Measurements from ENCODE around the gene TTC39C.

TTC39C gene

DNA sequence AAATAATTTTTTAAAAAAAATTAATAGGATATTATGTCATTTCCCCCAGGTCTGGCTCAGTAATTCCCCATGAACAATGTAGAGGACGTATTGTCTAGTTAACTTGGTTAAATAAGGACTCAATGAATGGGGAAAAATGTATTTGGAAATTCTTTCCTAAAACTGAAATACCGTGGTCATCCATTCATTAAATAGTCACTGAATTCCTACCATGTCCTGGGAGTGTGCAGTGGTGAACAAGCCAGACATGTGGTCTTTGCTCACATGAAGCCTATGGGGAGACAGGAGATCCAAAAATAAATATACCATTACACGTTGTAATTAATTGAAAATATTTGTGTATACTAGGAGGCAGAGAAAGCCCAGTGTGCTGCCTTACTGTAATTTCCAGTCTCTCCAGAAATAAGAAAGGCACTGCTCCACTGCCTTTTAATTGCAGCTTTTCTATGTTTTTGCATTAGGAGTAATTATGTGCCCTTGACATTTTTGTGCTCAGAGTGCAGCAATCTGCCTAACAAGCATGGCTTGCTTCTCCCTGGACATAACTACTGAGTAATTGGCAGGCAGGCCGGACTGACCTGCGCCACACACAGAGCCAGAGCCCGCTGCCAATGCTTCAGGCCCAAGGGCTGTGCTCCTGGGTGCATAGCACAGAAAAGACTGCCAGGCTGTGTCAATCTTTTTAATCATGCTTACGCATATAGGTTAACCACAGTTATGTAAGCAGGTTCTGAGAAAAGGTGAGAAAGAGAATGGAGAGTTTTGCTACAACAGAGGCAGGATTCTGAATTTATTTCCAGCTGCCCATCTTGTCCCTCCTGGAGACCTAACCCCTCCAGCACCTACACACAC is 22.2 kb upstream of the TTC39C start:
- H3K27ac ChIP-seq (ENCODE audit: low read depth, low read length): peak overlapping the region; percentile 2
- no peak overlapping the region for H3K4me3 ChIP-seq (ENCODE audit: low read depth in 1 of 5, low read length in 5 of 5)

DNA sequence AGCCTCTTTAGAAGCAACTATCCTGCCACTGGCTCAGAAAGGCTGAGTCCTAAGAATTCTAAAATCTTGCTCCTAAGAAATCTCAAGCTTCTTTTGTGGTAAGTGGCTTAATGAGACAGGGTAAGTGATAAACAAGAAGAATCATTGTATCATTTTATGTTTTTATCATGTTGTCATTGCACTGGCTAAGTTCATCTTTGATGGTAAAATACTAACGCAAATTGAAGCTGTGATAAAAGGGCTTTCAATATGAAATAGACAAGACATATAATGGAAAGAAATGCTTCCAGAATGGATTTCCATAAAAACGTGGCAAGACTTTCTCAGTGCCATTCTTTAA is 21.6 kb upstream of the TTC39C start:
- H3K9me3 ChIP-seq (ENCODE audit: control insufficient read depth in 5 of 5, low read length in 5 of 5): no peaks in the 10 kb centered on the region
- no peak overlapping the region for H3K9ac ChIP-seq (ENCODE audit: low read length in 5 of 5)
- no peaks in the 10 kb centered on the region for H3K27me3 ChIP-seq (ENCODE audit: control insufficient read depth in 5 of 5, insufficient read depth in 4 of 5, low read length in 5 of 5)
- no peak overlapping the region for H3K4me3 ChIP-seq (ENCODE audit: low read depth in 1 of 5, low read length in 5 of 5)
- peaks cover 2 to 9% (median 6%) of the 10 kb centered on the region in 5 donors for H3K4me1 ChIP-seq (ENCODE audit: control insufficient read depth in 5 of 5, insufficient read depth in 5 of 5, low read length in 5 of 5)
- H3K27ac ChIP-seq (ENCODE audit: low read depth, low read length): peak overlapping the region; percentile 2
- H3K36me3 ChIP-seq (ENCODE audit: control insufficient read depth in 5 of 5, insufficient read depth in 5 of 5, low read length in 5 of 5): no peaks in the 10 kb centered on the region

More for the DNA sequence above, 22.2 kb upstream of the TTC39C start:
- Histone ChIP-seq H3K9ac (ENCODE audit: low read length in 5 of 5) (no peak overlapping the region), H3K9me3 (ENCODE audit: control insufficient read depth in 5 of 5, low read length in 5 of 5) (no peaks in the 10 kb centered on the region), H3K27me3 (ENCODE audit: control insufficient read depth in 5 of 5, insufficient read depth in 4 of 5, low read length in 5 of 5) (no peaks in the 10 kb centered on the region), H3K4me1 (ENCODE audit: control insufficient read depth in 5 of 5, insufficient read depth in 5 of 5, low read length in 5 of 5) (peaks cover 2 to 9% (median 6%) of the 10 kb centered on the region in 5 donors), H3K36me3 (ENCODE audit: control insufficient read depth in 5 of 5, insufficient read depth in 5 of 5, low read length in 5 of 5) (no peaks in the 10 kb centered on the region)

DNA sequence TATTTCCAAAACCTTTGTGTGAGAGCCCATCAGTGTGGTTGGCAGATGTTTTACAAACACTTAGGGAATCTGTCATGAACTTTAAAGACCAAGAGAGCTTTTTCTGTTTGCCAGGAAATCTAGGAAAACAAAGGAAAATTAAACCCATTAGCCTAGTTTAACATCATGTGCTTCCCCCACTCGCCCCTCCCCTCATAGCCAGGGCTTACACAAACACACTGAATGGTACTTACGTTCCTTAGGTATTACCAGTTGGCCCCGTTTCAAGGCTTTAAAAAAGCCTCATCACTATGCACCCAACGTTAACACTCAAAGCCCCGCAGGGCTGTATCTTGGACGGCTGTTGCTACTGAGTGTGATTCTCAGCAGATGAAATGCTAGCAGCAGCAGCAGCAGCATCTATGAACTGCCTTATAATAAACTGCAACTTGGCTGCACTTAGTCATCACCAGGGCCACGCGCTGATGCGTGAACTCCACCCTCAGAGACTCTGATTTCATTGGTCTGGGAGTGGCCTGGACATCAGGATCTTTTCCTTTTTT is 20.1 kb upstream of the TTC39C start:
- Histone ChIP-seq H3K4me1 (ENCODE audit: control insufficient read depth in 5 of 5, insufficient read depth in 5 of 5, low read length in 5 of 5) (peaks cover 2 to 9% (median 6%) of the 10 kb centered on the region in 5 donors), H3K27ac (ENCODE audit: low read depth, low read length) (no peak overlapping the region), H3K27me3 (ENCODE audit: control insufficient read depth in 5 of 5, insufficient read depth in 4 of 5, low read length in 5 of 5) (no peaks in the 10 kb centered on the region), H3K9me3 (ENCODE audit: control insufficient read depth in 5 of 5, low read length in 5 of 5) (no peaks in the 10 kb centered on the region), H3K4me3 (ENCODE audit: low read depth in 1 of 5, low read length in 5 of 5) (no peak overlapping the region), H3K9ac (ENCODE audit: low read length in 5 of 5) (no peak overlapping the region), H3K36me3 (ENCODE audit: control insufficient read depth in 5 of 5, insufficient read depth in 5 of 5, low read length in 5 of 5) (no peaks in the 10 kb centered on the region)

DNA sequence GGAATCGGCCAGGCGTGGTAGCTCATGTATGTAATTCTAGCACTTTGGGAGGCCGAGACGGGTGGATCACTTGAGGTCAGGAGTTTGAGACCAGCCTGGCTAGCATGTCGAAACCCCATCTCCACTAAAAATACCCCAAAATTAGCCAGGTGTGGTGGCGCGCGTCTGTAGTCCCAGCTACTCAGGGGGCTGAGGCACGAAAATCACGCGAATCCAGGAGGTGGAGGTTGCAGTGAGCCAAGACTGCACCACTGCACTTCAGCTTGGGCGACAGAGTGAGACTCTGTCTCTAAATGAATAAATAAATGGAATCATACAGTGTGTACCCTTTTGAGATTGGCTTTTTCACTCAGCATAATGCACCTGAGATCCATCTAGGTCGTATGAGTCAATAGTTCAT is 19.4 kb upstream of the TTC39C start:
- Histone ChIP-seq H3K36me3 (ENCODE audit: control insufficient read depth in 5 of 5, insufficient read depth in 5 of 5, low read length in 5 of 5) (no peaks in the 10 kb centered on the region), H3K4me1 (ENCODE audit: control insufficient read depth in 5 of 5, insufficient read depth in 5 of 5, low read length in 5 of 5) (peaks cover 2 to 9% (median 6%) of the 10 kb centered on the region in 5 donors), H3K9ac (ENCODE audit: low read length in 5 of 5) (no peak overlapping the region), H3K27ac (ENCODE audit: low read depth, low read length) (no peak overlapping the region), H3K4me3 (ENCODE audit: low read depth in 1 of 5, low read length in 5 of 5) (no peak overlapping the region), H3K9me3 (ENCODE audit: control insufficient read depth in 5 of 5, low read length in 5 of 5) (no peaks in the 10 kb centered on the region), H3K27me3 (ENCODE audit: control insufficient read depth in 5 of 5, insufficient read depth in 4 of 5, low read length in 5 of 5) (no peaks in the 10 kb centered on the region)

DNA sequence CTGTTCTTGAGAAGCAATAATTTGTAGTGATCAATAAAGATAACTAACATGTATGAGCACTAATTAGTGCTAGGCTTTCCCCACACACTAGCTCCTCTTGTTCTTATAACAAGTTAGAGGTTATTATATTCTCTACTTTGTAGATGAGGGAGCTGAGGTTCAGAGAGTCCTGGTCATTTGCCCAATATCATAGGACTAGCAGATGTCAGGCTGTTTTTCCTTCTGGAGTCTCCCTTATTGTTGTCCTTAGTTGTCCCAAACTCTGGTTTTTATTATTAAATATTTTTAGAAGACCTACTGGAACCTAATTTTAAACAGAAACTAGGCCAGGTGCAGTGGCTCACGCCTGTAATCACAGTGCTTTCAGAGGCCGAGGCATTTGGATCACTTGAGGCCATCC is 16.5 kb upstream of the TTC39C start:
- Histone ChIP-seq H3K4me1 (ENCODE audit: control insufficient read depth in 5 of 5, insufficient read depth in 5 of 5, low read length in 5 of 5) (no peaks in the 10 kb centered on the region), H3K4me3 (ENCODE audit: low read depth in 1 of 5, low read length in 5 of 5) (no peak overlapping the region), H3K27me3 (ENCODE audit: control insufficient read depth in 5 of 5, insufficient read depth in 4 of 5, low read length in 5 of 5) (no peaks in the 10 kb centered on the region), H3K9ac (ENCODE audit: low read length in 5 of 5) (no peak overlapping the region), H3K27ac (ENCODE audit: low read depth, low read length) (no peak overlapping the region), H3K9me3 (ENCODE audit: control insufficient read depth in 5 of 5, low read length in 5 of 5) (no peaks in the 10 kb centered on the region), H3K36me3 (ENCODE audit: control insufficient read depth in 5 of 5, insufficient read depth in 5 of 5, low read length in 5 of 5) (no peaks in the 10 kb centered on the region)

DNA sequence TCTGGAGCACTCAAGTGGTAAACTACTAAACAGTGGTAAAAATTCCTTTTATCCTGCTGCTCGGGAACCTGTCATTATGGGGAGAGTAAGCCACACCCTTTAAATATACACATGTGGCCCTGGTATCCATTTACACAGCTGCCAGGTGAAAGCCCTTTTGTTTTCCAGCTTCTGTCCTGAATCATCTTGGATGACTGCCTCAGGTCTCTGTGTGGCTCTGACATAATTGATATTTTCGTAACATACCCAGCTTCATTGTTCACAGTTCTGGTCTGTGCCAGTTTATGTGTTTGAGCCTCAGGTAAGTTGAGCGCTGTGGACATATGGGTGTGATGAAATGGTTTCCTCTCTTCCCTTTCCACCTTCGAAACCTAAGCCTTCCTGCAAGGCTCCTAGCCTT is 15.7 kb upstream of the TTC39C start:
- H3K27me3 ChIP-seq (ENCODE audit: control insufficient read depth in 5 of 5, insufficient read depth in 4 of 5, low read length in 5 of 5): no peaks in the 10 kb centered on the region
- no peaks in the 10 kb centered on the region for H3K9me3 ChIP-seq (ENCODE audit: control insufficient read depth in 5 of 5, low read length in 5 of 5)
- H3K36me3 ChIP-seq (ENCODE audit: control insufficient read depth in 5 of 5, insufficient read depth in 5 of 5, low read length in 5 of 5): no peaks in the 10 kb centered on the region
- H3K4me3 ChIP-seq (ENCODE audit: low read depth in 1 of 5, low read length in 5 of 5): no peak overlapping the region
- H3K4me1 ChIP-seq (ENCODE audit: control insufficient read depth in 5 of 5, insufficient read depth in 5 of 5, low read length in 5 of 5): no peaks in the 10 kb centered on the region
- no peak overlapping the region for H3K9ac ChIP-seq (ENCODE audit: low read length in 5 of 5)
- no peak overlapping the region for H3K27ac ChIP-seq (ENCODE audit: low read depth, low read length)

DNA sequence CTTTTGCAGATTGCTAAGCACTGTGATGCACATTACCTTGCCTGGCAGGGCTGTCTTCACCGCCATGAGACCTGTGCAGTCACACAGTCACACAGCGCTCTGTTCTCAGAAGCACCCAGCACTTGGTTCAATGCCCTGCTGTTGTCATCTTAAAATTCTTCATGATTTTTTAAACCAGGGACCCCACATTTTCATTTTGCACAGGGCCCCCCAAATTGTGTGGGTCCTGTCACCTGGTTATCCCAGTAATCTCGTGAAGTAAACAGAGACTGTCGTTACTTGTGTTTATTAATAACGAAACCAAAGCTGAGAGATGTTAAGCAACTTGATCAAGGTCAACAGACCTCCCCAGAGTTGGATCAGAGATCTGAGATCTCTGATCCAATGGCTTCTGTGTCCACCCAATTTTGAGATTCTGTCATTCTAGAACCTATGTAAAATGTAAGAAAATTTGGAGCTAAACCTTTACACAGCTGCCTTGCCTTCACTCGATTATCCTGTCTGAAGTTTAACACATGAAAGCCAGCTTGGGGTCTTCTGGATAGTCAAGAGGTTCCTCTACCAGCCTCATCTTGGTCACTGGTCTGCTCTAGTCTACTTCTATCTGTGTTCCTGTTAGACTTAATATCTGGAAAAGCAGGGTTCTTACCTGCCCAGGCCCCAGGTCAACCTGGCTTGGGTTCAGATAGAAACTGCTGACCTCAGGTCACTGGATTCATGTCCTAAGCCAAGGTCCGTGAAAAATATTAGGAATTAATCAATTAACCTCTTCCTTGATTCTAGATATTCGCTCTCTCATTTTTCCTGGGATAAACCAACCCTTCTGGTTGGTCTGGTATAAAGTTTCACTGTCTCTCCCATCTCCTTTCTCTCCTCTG is 13.7 kb upstream of the TTC39C start:
- no peak overlapping the region for H3K9ac ChIP-seq (ENCODE audit: low read length in 5 of 5)
- H3K27me3 ChIP-seq (ENCODE audit: control insufficient read depth in 5 of 5, insufficient read depth in 4 of 5, low read length in 5 of 5): no peaks in the 10 kb centered on the region
- no peaks in the 10 kb centered on the region for H3K9me3 ChIP-seq (ENCODE audit: control insufficient read depth in 5 of 5, low read length in 5 of 5)
- H3K4me1 ChIP-seq (ENCODE audit: control insufficient read depth in 5 of 5, insufficient read depth in 5 of 5, low read length in 5 of 5): no peaks in the 10 kb centered on the region
- H3K27ac ChIP-seq (ENCODE audit: low read depth, low read length): no peak overlapping the region
- no peaks in the 10 kb centered on the region for H3K36me3 ChIP-seq (ENCODE audit: control insufficient read depth in 5 of 5, insufficient read depth in 5 of 5, low read length in 5 of 5)
- H3K4me3 ChIP-seq (ENCODE audit: low read depth in 1 of 5, low read length in 5 of 5): no peak overlapping the region

DNA sequence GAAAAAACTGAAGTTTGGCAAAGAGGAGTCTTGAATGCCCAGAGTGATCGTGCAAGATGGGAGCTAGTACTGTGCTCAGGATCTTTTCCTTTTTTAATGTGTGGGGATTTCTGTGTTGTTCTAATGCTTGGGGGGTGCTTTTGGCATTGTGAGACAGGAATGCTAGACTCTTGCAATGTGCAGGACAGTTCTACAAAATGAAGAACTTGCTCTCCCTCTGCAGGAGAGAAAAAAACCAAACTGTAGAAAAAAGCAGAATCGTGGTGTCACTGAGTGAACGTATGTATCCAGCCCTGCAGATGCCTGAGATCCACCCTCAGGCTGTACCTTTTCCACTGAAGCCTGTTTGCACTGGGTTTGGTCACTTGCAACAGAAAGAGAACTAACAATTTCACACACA is 12.1 kb upstream of the TTC39C start:
- Histone ChIP-seq H3K9me3 (ENCODE audit: control insufficient read depth in 5 of 5, low read length in 5 of 5) (no peaks in the 10 kb centered on the region), H3K4me3 (ENCODE audit: low read depth in 1 of 5, low read length in 5 of 5) (no peak overlapping the region), H3K9ac (ENCODE audit: low read length in 5 of 5) (no peak overlapping the region), H3K27ac (ENCODE audit: low read depth, low read length) (no peak overlapping the region), H3K4me1 (ENCODE audit: control insufficient read depth in 5 of 5, insufficient read depth in 5 of 5, low read length in 5 of 5) (no peaks in the 10 kb centered on the region), H3K36me3 (ENCODE audit: control insufficient read depth in 5 of 5, insufficient read depth in 5 of 5, low read length in 5 of 5) (no peaks in the 10 kb centered on the region), H3K27me3 (ENCODE audit: control insufficient read depth in 5 of 5, insufficient read depth in 4 of 5, low read length in 5 of 5) (no peaks in the 10 kb centered on the region)

DNA sequence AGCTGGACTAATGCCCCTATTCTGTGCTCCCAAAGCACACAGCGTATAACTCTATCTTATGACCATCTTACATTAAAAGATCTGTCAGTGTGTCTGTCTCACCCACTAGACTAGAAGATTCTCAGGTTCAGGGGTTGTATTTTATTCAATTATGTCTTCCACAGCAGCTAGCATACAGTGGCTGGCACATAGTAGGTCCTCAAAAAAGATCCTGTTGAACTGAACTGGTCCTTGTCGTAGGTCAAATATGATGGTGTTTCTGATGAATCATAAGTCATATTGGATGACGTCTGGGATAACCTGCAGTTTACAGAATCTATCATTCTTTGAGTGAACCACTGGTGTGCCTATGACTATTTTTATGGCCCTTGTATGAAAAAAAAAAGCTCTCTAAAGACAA is 11.3 kb upstream of the TTC39C start:
- no peaks in the 10 kb centered on the region for H3K27me3 ChIP-seq (ENCODE audit: control insufficient read depth in 5 of 5, insufficient read depth in 4 of 5, low read length in 5 of 5)
- H3K9me3 ChIP-seq (ENCODE audit: control insufficient read depth in 5 of 5, low read length in 5 of 5): no peaks in the 10 kb centered on the region
- no peaks in the 10 kb centered on the region for H3K36me3 ChIP-seq (ENCODE audit: control insufficient read depth in 5 of 5, insufficient read depth in 5 of 5, low read length in 5 of 5)
- no peak overlapping the region for H3K4me3 ChIP-seq (ENCODE audit: low read depth in 1 of 5, low read length in 5 of 5)
- no peak overlapping the region for H3K9ac ChIP-seq (ENCODE audit: low read length in 5 of 5)
- no peaks in the 10 kb centered on the region for H3K4me1 ChIP-seq (ENCODE audit: control insufficient read depth in 5 of 5, insufficient read depth in 5 of 5, low read length in 5 of 5)
- H3K27ac ChIP-seq (ENCODE audit: low read depth, low read length): no peak overlapping the region
